Left lung (tissue), 10 donors: ENCODE measurements around the gene ERO1B. TPM values are rescaled to one million over a fixed set of nuclear protein-coding genes. Genes with fewer than 3 reads are reported as not detected.

ENCODE experiments used
- ATAC-seq: fragments of 200-7000 bp; cut with Tn5 transposase; one replicate; pipeline ENCODE4 v1.9.1; 2020; ENCODE audit warnings: moderate library complexity
- DNase-seq, 4 donors: peaks; one replicate each; pipeline ENCODE4 v3.0.0-alpha.2; 2013 to 2020
- H3K27ac ChIP-seq, 2 donors: fragments of 200-600 bp; sonication (generic) in 1 of 2; one replicate each; pipeline versions ENCODE4 v1.5.0 to v1.8.0; 2020 to 2021
- H3K27me3 ChIP-seq, 2 donors: fragments of 200-600 bp; sonication (generic) in 1 of 2; one replicate each; pipeline versions ENCODE4 v1.5.0 to v1.8.0; 2020 to 2021
- H3K36me3 ChIP-seq, 2 donors: fragments of 200-600 bp; sonication (generic) in 1 of 2; one replicate each; pipeline versions ENCODE4 v1.5.0 to v1.8.0; 2020 to 2021
- H3K4me1 ChIP-seq, 2 donors: fragments of 200-600 bp; one replicate each; pipeline ENCODE4 v1.8.0; 2021
- H3K4me3 ChIP-seq, 2 donors: fragments of 200-600 bp; sonication (generic) in 1 of 2; one replicate each; pipeline versions ENCODE4 v1.5.0 to v1.8.0; 2020 to 2021; ENCODE audit warnings: mild to moderate bottlenecking in 1 of 2
- H3K9me3 ChIP-seq, 2 donors: fragments of 200-600 bp; sonication (generic) in 1 of 2; one replicate each; pipeline versions ENCODE4 v1.5.0 to v1.8.0; 2020 to 2021
- intact Hi-C, 2 donors: fragments of 100-400 bp; cut with DNase I; formaldehyde crosslinking; loops; one replicate each; pipeline versions ENCODE4 v1.11.2 to v1.14.2; 2022
- polyA plus RNA-seq, 6 donors: library from polyadenylated mRNA; unstranded; fragments of 120-200 nt; gene quantifications; one replicate each; pipeline ENCODE4 v1.2.1, GENCODE V29; 2013; ENCODE audit not compliant: insufficient read length in 6 of 6
- total RNA-seq, 2 donors: library from RNA; stranded (reverse); fragmentation: NEBNext Ultra II Directional; extraction: Animal tissue kit (Norgen Biotek cat#: 25700); gene quantifications; one replicate each; pipeline ENCODE4 v1.2.1, GENCODE V29; 2021
- TF ChIP-seq, protein P1 (sequence below), 2 donors: fragments of 200-600 bp; sonication (generic) in 1 of 2; IDR thresholded peaks; one replicate each; pipeline versions ENCODE4 v1.5.0 to v1.8.0; 2021; ENCODE audit warnings: antibody characterized with exemption in 2 of 2
- donor health status: DM: no; HTN: yes; CAD: no.
- donor health status: DM: no; HTN: no; CAD: no.

Gene ERO1B
- total and polyA plus RNA-seq, 8 donors: 5.8 to 11.1 (median 9.5) TPM

DNA sequence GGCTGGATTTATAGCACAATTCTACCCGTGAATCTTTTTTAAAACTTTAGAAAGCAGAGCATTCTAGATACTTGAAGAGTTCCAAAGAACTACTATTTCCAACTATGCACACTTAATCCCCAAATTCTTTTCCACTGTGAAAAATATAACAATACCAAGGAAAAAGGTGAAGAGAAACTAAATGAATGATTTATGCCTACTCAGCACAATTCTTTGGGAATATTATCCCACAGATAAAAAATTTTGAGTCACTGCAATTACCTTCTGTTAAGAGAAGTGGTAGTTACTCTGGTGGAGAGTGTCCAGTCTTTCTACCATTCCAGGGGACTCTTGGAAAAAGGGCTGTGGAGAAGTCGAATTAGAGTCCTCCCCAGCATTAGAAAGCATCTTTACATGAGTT lies 39.2 kb downstream of the ERO1B start:
- H3K27ac ChIP-seq: no peak overlapping the region
- TF ChIP-seq, protein P1, sequence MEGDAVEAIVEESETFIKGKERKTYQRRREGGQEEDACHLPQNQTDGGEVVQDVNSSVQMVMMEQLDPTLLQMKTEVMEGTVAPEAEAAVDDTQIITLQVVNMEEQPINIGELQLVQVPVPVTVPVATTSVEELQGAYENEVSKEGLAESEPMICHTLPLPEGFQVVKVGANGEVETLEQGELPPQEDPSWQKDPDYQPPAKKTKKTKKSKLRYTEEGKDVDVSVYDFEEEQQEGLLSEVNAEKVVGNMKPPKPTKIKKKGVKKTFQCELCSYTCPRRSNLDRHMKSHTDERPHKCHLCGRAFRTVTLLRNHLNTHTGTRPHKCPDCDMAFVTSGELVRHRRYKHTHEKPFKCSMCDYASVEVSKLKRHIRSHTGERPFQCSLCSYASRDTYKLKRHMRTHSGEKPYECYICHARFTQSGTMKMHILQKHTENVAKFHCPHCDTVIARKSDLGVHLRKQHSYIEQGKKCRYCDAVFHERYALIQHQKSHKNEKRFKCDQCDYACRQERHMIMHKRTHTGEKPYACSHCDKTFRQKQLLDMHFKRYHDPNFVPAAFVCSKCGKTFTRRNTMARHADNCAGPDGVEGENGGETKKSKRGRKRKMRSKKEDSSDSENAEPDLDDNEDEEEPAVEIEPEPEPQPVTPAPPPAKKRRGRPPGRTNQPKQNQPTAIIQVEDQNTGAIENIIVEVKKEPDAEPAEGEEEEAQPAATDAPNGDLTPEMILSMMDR (IDR thresholded peaks at IDR 0.05): no peak
- ATAC-seq (no peak), DNase-seq (no peak)
- intact Hi-C loops: no loop called here
- H3K4me1 ChIP-seq: no peaks in the 10 kb centered on the region
- no peak overlapping the region for H3K4me3 ChIP-seq
- H3K27me3 ChIP-seq: no peaks in the 10 kb centered on the region
- peaks cover 0 to 20% of the 10 kb centered on the region in 2 donors for H3K36me3 ChIP-seq
- no peaks in the 10 kb centered on the region for H3K9me3 ChIP-seq

DNA sequence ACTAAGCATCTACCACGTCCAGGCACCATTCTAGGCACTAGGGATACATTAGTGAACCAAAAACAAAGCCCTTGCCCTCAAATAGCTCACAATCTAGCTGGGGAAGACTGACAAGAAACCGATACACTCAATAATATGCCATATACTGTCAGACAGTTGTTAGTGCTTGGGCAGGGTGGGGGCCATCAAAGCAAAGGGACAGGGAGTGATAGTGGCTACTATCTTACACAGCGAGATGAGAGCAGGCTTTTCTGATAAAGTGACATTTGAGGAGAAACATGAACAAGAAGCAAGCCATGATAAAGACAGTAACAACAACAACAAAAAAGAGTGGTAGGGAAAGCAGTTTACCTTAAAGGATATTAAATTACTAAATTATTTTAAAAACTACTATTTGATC lies 41.1 kb downstream of the ERO1B start:
- TF ChIP-seq, protein P1 (IDR thresholded peaks at IDR 0.05): no peak
- Histone ChIP-seq H3K4me3 (no peak overlapping the region), H3K36me3 (peaks cover 0 to 20% of the 10 kb centered on the region in 2 donors), H3K9me3 (no peaks in the 10 kb centered on the region), H3K27ac (no peak overlapping the region), H3K4me1 (no peaks in the 10 kb centered on the region), H3K27me3 (no peaks in the 10 kb centered on the region)
- DNase-seq (no peak), ATAC-seq (no peak)
- intact Hi-C loops: no loop called here

DNA sequence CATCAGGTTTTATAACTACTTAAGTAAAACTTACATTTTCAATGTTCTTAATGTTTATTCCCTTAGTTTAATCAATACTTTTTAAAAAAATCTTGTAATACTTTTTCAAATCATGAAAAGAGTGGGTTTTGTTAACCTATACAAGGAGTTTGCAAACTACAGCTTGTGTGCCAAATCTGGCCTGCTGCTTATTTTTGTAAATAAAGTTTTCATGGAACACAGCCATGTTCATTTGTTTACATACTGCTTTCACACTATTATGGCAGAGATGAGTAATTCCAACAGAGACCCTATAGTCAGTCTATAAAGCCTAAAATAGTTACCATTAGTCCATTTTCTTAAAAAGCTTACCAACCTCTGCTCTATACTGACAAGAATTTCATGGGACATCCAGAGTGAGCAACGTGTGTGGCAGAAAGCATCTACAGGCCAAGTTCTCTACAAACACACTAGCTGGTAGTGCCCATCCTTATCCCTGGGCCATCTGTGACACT lies 42.6 kb downstream of the ERO1B start:
- no peak overlapping the region for H3K27ac ChIP-seq
- no peaks in the 10 kb centered on the region for H3K4me1 ChIP-seq
- TF ChIP-seq, protein P1 (IDR thresholded peaks at IDR 0.05): no peak
- no peaks in the 10 kb centered on the region for H3K27me3 ChIP-seq
- ATAC-seq (no peak), DNase-seq (no peak)
- H3K4me3 ChIP-seq: no peak overlapping the region
- H3K36me3 ChIP-seq: peaks cover 0 to 20% of the 10 kb centered on the region in 2 donors
- intact Hi-C loops: no loop called here
- H3K9me3 ChIP-seq: no peaks in the 10 kb centered on the region

DNA sequence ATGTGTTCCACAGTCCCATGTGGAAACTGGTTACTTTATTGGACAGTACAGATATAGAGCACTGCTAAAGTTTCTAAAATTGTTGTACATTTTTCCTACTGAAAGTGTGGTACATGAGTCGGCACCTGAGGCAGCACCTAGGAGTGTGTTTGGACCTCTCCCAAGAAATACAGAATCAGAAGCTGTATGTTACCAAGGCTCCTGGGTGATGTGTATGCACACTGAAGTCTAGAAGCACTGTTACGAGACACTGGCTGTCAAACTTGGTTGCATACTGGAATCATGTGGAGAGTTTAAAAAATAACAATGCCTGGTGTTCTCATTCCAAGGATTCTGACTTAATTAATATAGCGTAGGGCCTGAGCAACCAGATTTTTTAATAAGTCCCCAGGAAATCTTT lies 46.6 kb downstream of the ERO1B start:
- Histone ChIP-seq H3K36me3 (no peaks in the 10 kb centered on the region), H3K4me1 (no peaks in the 10 kb centered on the region), H3K27me3 (no peaks in the 10 kb centered on the region), H3K27ac (no peak overlapping the region), H3K4me3 (no peak overlapping the region), H3K9me3 (no peaks in the 10 kb centered on the region)
- intact Hi-C loops: no loop called here
- ATAC-seq (no peak), DNase-seq (no peak)
- TF ChIP-seq, protein P1 (IDR thresholded peaks at IDR 0.05): no peak

DNA sequence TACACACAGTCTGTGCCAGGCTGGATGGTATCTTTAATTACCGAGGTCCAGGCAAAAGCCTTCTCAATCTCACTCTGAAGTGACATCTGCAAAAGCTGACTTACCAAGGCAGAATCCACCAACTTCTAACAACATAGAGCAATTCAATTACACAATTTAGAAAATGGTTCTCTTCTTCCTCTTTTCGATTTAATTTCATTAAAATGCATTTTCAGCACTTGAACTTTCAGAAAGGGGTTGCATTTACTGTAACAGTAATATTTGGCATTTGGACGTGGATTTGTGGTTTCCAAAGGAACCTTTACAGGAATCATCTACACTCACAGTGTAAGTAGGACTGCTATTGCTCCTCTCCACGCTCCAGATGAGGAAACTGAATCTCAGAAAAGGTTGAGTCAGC lies 53.3 kb downstream of the ERO1B start:
- intact Hi-C loops: no loop called here
- peaks cover 0 to 3% of the 10 kb centered on the region in 2 donors for H3K4me1 ChIP-seq
- H3K27ac ChIP-seq: no peak overlapping the region
- TF ChIP-seq, protein P1 (IDR thresholded peaks at IDR 0.05): no peak
- H3K4me3 ChIP-seq: no peak overlapping the region
- H3K9me3 ChIP-seq: no peaks in the 10 kb centered on the region
- DNase-seq (no peak), ATAC-seq (no peak)
- H3K27me3 ChIP-seq: no peaks in the 10 kb centered on the region
- peaks cover 0 to 9% of the 10 kb centered on the region in 2 donors for H3K36me3 ChIP-seq
